SHP77 treated with DMSO at 0.1 percent for 48 hours (cell line): Measurements from ENCODE around the gene TFDP2.
"Not testable (repeated sequence)": the region's sequence is repeated elsewhere in the genome, so short reads cannot be mapped to it uniquely, and the experiment has no call there.

ENCODE experiments used
- DNase-seq: peaks from one replicate; lab custom pipeline; 2025; lab: John Stamatoyannopoulos, UW

The TFDP2 gene

GRCh38 chr3:142148792-142149672 is at the start of gene TFDP2:
TFDP2 (minus strand) TSS chr3:142149544; CDS start chr3:142101749, 47,795 bp downstream.
- peak; percentile 58 for DNase-seq

- DNase-seq, result no peak
Observed at GRCh38 chr3:142188846-142189245, 39.5 kb upstream of the TFDP2 start.

GRCh38 chr3:142180761-142181362 is 31.5 kb upstream of the TFDP2 start:
- no peak for DNase-seq

- no peak for DNase-seq
Observed at GRCh38 chr3:142175478-142175877, 26.1 kb upstream of the TFDP2 start.

GRCh38 chr3:142174559-142174958 is 25.2 kb upstream of the TFDP2 start:
- DNase-seq, result no peak

- no peak for DNase-seq
Observed at GRCh38 chr3:142168514-142168913, 19.2 kb upstream of the TFDP2 start.

GRCh38 chr3:142165194-142165593 is 15.8 kb upstream of the TFDP2 start:
- DNase-seq, result no peak

GRCh38 chr3:142159083-142159740 is 9.9 kb upstream of the TFDP2 start:
- DNase-seq, result no peak

GRCh38 chr3:142154186-142154585 is 4.8 kb upstream of the TFDP2 start:
- no peak for DNase-seq

GRCh38 chr3:142152384-142152783 is 3.0 kb upstream of the TFDP2 start:
- peak; percentile 2 for DNase-seq

- DNase-seq, result no peak
Observed at GRCh38 chr3:142151828-142152227, 2.5 kb upstream of the TFDP2 start.

GRCh38 chr3:142151240-142151639 is 1.9 kb upstream of the TFDP2 start:
- DNase-seq, result no peak

GRCh38 chr3:142150271-142150670 is 927 bp upstream of the TFDP2 start:
- DNase-seq, result no peak

GRCh38 chr3:142149673-142149992 is 289 bp upstream of the TFDP2 start:
- DNase-seq, result no peak

GRCh38 chr3:142148044-142148791 is 1.1 kb downstream of the TFDP2 start:
- DNase-seq, result peak; percentile 7

- DNase-seq, result not testable (repeated sequence)
Observed at GRCh38 chr3:142144587-142144986, 4.8 kb downstream of the TFDP2 start.

- not testable (repeated sequence) for DNase-seq
Observed at GRCh38 chr3:142140608-142141285, 8.6 kb downstream of the TFDP2 start.

- not testable (repeated sequence) for DNase-seq
Observed at GRCh38 chr3:142137089-142137488, 12.3 kb downstream of the TFDP2 start.

- no peak for DNase-seq
Observed at GRCh38 chr3:142134799-142135325, 14.5 kb downstream of the TFDP2 start.

- DNase-seq, result no peak
Observed at GRCh38 chr3:142129516-142130171, 19.7 kb downstream of the TFDP2 start.
